Mammary epithelial cell (primary cell): ENCODE data around the gene CFAP221.

ENCODE experiments used
- CTCF ChIP-seq, 2 donors: IDR thresholded peaks in 1 of 2; conservative IDR thresholded peaks in 1 of 2; 2 replicates each; pipeline ENCODE4 v1.5.1; 2011 to 2012; ENCODE audit warnings: inconsistent platforms in 2 of 2, low read length in 2 of 2, mild to moderate bottlenecking in 2 of 2, control low read depth in 1 of 2, low read depth in 1 of 2; ENCODE audit not compliant: insufficient read depth in 1 of 2; ENCODE audit errors: extremely low read depth in 1 of 2
- EZH2 ChIP-seq: IDR thresholded peaks from 2 replicates; pipeline ENCODE4 v1.6.1; 2012; ENCODE audit warnings: low read length, inconsistent platforms, borderline replicate concordance

DNA sequence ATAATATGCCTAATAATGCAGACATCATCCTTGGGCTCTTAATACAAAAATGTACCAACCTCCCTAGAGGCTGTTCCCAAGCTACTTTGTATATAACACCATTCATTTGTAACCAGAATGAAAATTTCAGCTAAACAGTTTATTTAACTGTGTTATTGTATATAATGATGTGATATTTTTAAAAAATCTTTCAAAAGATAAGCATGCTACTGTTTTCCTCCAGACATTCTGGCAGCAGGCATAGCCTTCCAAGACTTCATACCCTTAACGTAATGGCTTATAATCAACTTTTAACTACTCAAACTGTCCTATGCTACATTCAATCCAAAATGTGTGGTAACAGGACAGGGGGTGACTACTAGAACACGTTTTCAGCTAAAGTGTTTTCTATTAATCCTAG lies 21.2 kb downstream of the CFAP221 start:
- TF ChIP-seq CTCF (conservative IDR thresholded peaks at IDR 0.05 in 1 of 2, IDR thresholded peaks at IDR 0.05 in 1 of 2; ENCODE audit: extremely low read depth in 1 of 2, insufficient read depth in 1 of 2, low read depth in 1 of 2, low read length in 2 of 2) (no peak), EZH2 (no peak)
